ENCODE results near the gene CASS4. TPM values are rescaled to one million over a fixed set of nuclear protein-coding genes. Genes with fewer than 3 reads are reported as not detected.

Gene CASS4
- total RNA-seq, 1 donor from 2014 or later = 2.3 TPM

- H3K27ac ChIP-seq (ENCODE audit: low read depth, low read length) = no peak overlapping the region
- H3K79me2 ChIP-seq (ENCODE audit: insufficient read depth, low read length) = peaks cover 26% of the 10 kb centered on the region
- no peak overlapping the region for H3K27ac Mint-ChIP-seq (ENCODE audit: unreplicated experiment)
- H3K36me3 ChIP-seq (ENCODE audit: insufficient read depth, low read length) = no peaks in the 10 kb centered on the region
- peaks cover 17% of the 10 kb centered on the region for H3K4me1 ChIP-seq (ENCODE audit: insufficient read depth, low read length)
- H3K4me3 ChIP-seq (ENCODE audit: insufficient read depth, low read depth, low read length) = no peak overlapping the region
- H3K4me2 ChIP-seq (ENCODE audit: low read length) = no peak overlapping the region
- H3K27me3 Mint-ChIP-seq (ENCODE audit: low read depth, unreplicated experiment) = peaks cover 5% of the 10 kb centered on the region
- no peaks in the 10 kb centered on the region for H3K9me3 Mint-ChIP-seq (ENCODE audit: unreplicated experiment)
- no peaks in the 10 kb centered on the region for H3K27me3 ChIP-seq (ENCODE audit: insufficient read depth, low read length)
- no peak for DNase-seq (ENCODE audit: low read depth)
- H3K4me3 Mint-ChIP-seq (ENCODE audit: unreplicated experiment) = no peak overlapping the region
- H2AFZ ChIP-seq (ENCODE audit: low read depth, low read length) = no peak overlapping the region
- no peak overlapping the region for H3K9ac ChIP-seq (ENCODE audit: low read length)
- no peak for TF ChIP-seq CTCF (IDR thresholded peaks at IDR 0.05; ENCODE audit: insufficient read depth, low read depth, low read length)
- TF ChIP-seq EZH2 (IDR thresholded peaks at IDR 0.05; ENCODE audit: insufficient read depth, low read length) = no peak
- no peaks in the 10 kb centered on the region for H3K36me3 Mint-ChIP-seq (ENCODE audit: low read depth, unreplicated experiment)
- no peak for FAIRE-seq
- H3K4me1 Mint-ChIP-seq (ENCODE audit: low read depth, unreplicated experiment) = peaks cover 3% of the 10 kb centered on the region
- H3K9me3 ChIP-seq (ENCODE audit: insufficient read depth, low read depth, low read length) = no peaks in the 10 kb centered on the region
- H4K20me1 ChIP-seq (ENCODE audit: insufficient read depth, low read length) = peaks cover 10% of the 10 kb centered on the region
Measured at GRCh38 chr20:56465997-56466396, 53.9 kb downstream of the CASS4 start.

GRCh38 chr20:56467968-56468315, 55.9 kb downstream of the CASS4 start:
- Histone ChIP-seq H3K9ac (ENCODE audit: low read length) (peak overlapping the region; percentile 98), H3K36me3 (ENCODE audit: insufficient read depth, low read length) (no peaks in the 10 kb centered on the region)
- DNase-seq (ENCODE audit: low read depth) = no peak

More at GRCh38 chr20:56467968-56468315, 55.9 kb downstream of the CASS4 start:
- peak overlapping the region; percentile 97 for H3K4me3 ChIP-seq (ENCODE audit: insufficient read depth, low read depth, low read length)
- no peaks in the 10 kb centered on the region for H3K36me3 Mint-ChIP-seq (ENCODE audit: low read depth, unreplicated experiment)
- H3K4me3 Mint-ChIP-seq (ENCODE audit: unreplicated experiment) = peak overlapping the region; percentile 100
- TF ChIP-seq CTCF (IDR thresholded peaks at IDR 0.05; ENCODE audit: insufficient read depth, low read depth, low read length) (no peak), EZH2 (IDR thresholded peaks at IDR 0.05; ENCODE audit: insufficient read depth, low read length) (no peak)
- H3K27me3 Mint-ChIP-seq (ENCODE audit: low read depth, unreplicated experiment) = no peaks in the 10 kb centered on the region
- H3K27ac ChIP-seq (ENCODE audit: low read depth, low read length) = peak overlapping the region; percentile 97
- peaks cover 17% of the 10 kb centered on the region for H3K4me1 ChIP-seq (ENCODE audit: insufficient read depth, low read length)
- peaks cover 10% of the 10 kb centered on the region for H4K20me1 ChIP-seq (ENCODE audit: insufficient read depth, low read length)
- no peak for FAIRE-seq
- H3K79me2 ChIP-seq (ENCODE audit: insufficient read depth, low read length) = peaks cover 39% of the 10 kb centered on the region
- no peaks in the 10 kb centered on the region for H3K9me3 ChIP-seq (ENCODE audit: insufficient read depth, low read depth, low read length)
- H3K4me2 ChIP-seq (ENCODE audit: low read length) = peak overlapping the region; percentile 91
- peak overlapping the region; percentile 99 for H3K27ac Mint-ChIP-seq (ENCODE audit: unreplicated experiment)
- no peaks in the 10 kb centered on the region for H3K27me3 ChIP-seq (ENCODE audit: insufficient read depth, low read length)
- H3K4me1 Mint-ChIP-seq (ENCODE audit: low read depth, unreplicated experiment) = peaks cover 3% of the 10 kb centered on the region
- peak overlapping the region; percentile 97 for H2AFZ ChIP-seq (ENCODE audit: low read depth, low read length)
- no peaks in the 10 kb centered on the region for H3K9me3 Mint-ChIP-seq (ENCODE audit: unreplicated experiment)

All from astrocyte (in vitro differentiated cells and primary cell).